IMR-90 (cell line): ENCODE results near the gene ZFYVE26. TPM values are rescaled to one million over a fixed set of nuclear protein-coding genes. Genes with fewer than 3 reads are reported as not detected.

Source experiments
- ATAC-seq: fragments of 200-7000 bp; cut with Tn5 transposase; 2 replicates; pipeline ENCODE4 v1.9.1; 2020; ENCODE audit warnings: low read depth, mild to moderate bottlenecking, moderate library complexity
- BruUV-seq: library from RNA; stranded (reverse); fragments of 400-500 nt; replicated peaks from 2 replicates; lab custom pipeline; 2021; lab: Mats Ljungman, UMichigan
- CTCF ChIA-PET: fragments of 300-600 bp; formaldehyde crosslinking; extraction: SDS; loops from one replicate; lab custom pipeline; 2021; ENCODE audit warnings: antibody characterized with exemption; lab: Yijun Ruan, JAX
- POLR2A ChIA-PET: fragments of 300-600 bp; sonication (Branson Sonifier 250); formaldehyde crosslinking; loops from one replicate; lab custom pipeline; 2022; ENCODE audit warnings: antibody characterized with exemption; ENCODE audit not compliant: unreplicated experiment; lab: Charles Lee
- DNase-seq: peaks from one replicate; pipeline ENCODE4 v3.0.0; 2013
- H2AFZ ChIP-seq: replicated peaks from 2 replicates; pipeline ENCODE3; 2013; ENCODE audit warnings: low read length, mild to moderate bottlenecking; ENCODE audit not compliant: poor library complexity
- H2AK5ac ChIP-seq: 2 replicates; pipeline ENCODE4 v1.6.1; 2013; ENCODE audit warnings: low read depth, low read length, inconsistent platforms
- H2AK9ac ChIP-seq: replicated peaks from 2 replicates; pipeline ENCODE3; 2013; ENCODE audit warnings: mild to moderate bottlenecking, low read depth, low read length, moderate library complexity; ENCODE audit not compliant: poor library complexity
- H2BK120ac ChIP-seq: 2 replicates; pipeline ENCODE4 v1.6.1; 2013; ENCODE audit warnings: low read depth, low read length, inconsistent platforms
- H2BK15ac ChIP-seq: 3 replicates; pipeline ENCODE4 v1.6.1; 2013; ENCODE audit warnings: low read depth, low read length, inconsistent platforms
- H2BK20ac ChIP-seq: 2 replicates; pipeline ENCODE4 v1.6.1; 2013; ENCODE audit warnings: low read depth, mild to moderate bottlenecking, inconsistent platforms, low read length, moderate library complexity
- H2BK5ac ChIP-seq: 2 replicates; pipeline ENCODE4 v1.6.1; 2013; ENCODE audit warnings: mild to moderate bottlenecking, low read depth, low read length, inconsistent platforms; ENCODE audit not compliant: poor library complexity, severe bottlenecking
- H3K14ac ChIP-seq: replicated peaks from 2 replicates; pipeline ENCODE4 v1.6.1; 2013; ENCODE audit warnings: low read depth, low read length, inconsistent platforms
- H3K18ac ChIP-seq: 2 replicates; pipeline ENCODE4 v1.6.1; 2013; ENCODE audit warnings: low read depth, low read length, control low read depth
- H3K23ac ChIP-seq: 2 replicates; pipeline ENCODE4 v1.6.1; 2013; ENCODE audit warnings: low read depth, low read length, inconsistent platforms
- H3K27ac ChIP-seq: 2 replicates; pipeline ENCODE4 v1.5.1; 2013; ENCODE audit warnings: mild to moderate bottlenecking, control low read depth, low read length; ENCODE audit not compliant: insufficient read depth
- H3K27me3 ChIP-seq: 2 replicates; pipeline ENCODE4 v1.6.1; 2013; ENCODE audit warnings: low read length; ENCODE audit not compliant: control insufficient read depth, insufficient read depth
- H3K36me3 ChIP-seq: 2 replicates; pipeline ENCODE4 v1.6.1; 2013; ENCODE audit warnings: low read length, mixed read lengths; ENCODE audit not compliant: control insufficient read depth, insufficient read depth
- H3K4ac ChIP-seq: 2 replicates; pipeline ENCODE4 v1.6.1; 2013; ENCODE audit warnings: low read depth, low read length, inconsistent platforms
- H3K4me1 ChIP-seq: 2 replicates; pipeline ENCODE4 v1.6.1; 2013; ENCODE audit warnings: low read length, mixed read lengths; ENCODE audit not compliant: control insufficient read depth, insufficient read depth
- H3K4me2 ChIP-seq: 2 replicates; pipeline ENCODE4 v1.6.1; 2013; ENCODE audit warnings: low read depth, mild to moderate bottlenecking, control low read depth, low read length, moderate library complexity
- H3K4me3 ChIP-seq: 2 replicates; pipeline ENCODE4 v1.5.1; 2013; ENCODE audit warnings: low read depth, mild to moderate bottlenecking, control low read depth, low read length, moderate library complexity; ENCODE audit not compliant: insufficient read depth
- H3K56ac ChIP-seq: 2 replicates; pipeline ENCODE4 v1.6.1; 2013; ENCODE audit warnings: low read length, inconsistent platforms; ENCODE audit not compliant: insufficient read depth; ENCODE audit errors: extremely low read depth
- H3K79me1 ChIP-seq, 2 experiments: 2 replicates each; pipeline ENCODE4 v1.6.1; 2013; ENCODE audit warnings: low read length in 2 of 2, inconsistent platforms in 1 of 2, low read depth in 1 of 2
- H3K9ac ChIP-seq: 2 replicates; pipeline ENCODE4 v1.6.1; 2013; ENCODE audit warnings: low read depth, low read length, control low read depth
- H3K9me1 ChIP-seq: 2 replicates; pipeline ENCODE4 v1.6.1; 2013; ENCODE audit warnings: low read length, inconsistent platforms; ENCODE audit not compliant: insufficient read depth
- H3K9me3 ChIP-seq: 2 replicates; pipeline ENCODE4 v1.6.1; 2013; ENCODE audit warnings: low read length; ENCODE audit not compliant: control insufficient read depth, insufficient read depth
- H4K20me1 ChIP-seq: 2 replicates; pipeline ENCODE4 v1.6.1; 2013; ENCODE audit warnings: low read length, inconsistent platforms; ENCODE audit not compliant: insufficient read depth
- H4K5ac ChIP-seq: 2 replicates; pipeline ENCODE4 v1.6.1; 2013; ENCODE audit warnings: mild to moderate bottlenecking, low read depth, low read length, control low read depth
- H4K8ac ChIP-seq, 2 experiments: 2 replicates each; pipeline ENCODE4 v1.6.1; 2013; ENCODE audit warnings: low read depth in 2 of 2, low read length in 2 of 2, control low read depth in 1 of 2, inconsistent platforms in 1 of 2
- H4K91ac ChIP-seq: 2 replicates; pipeline ENCODE4 v1.6.1; 2013; ENCODE audit warnings: low read depth, low read length, inconsistent platforms; ENCODE audit not compliant: insufficient read depth
- BHLHE40 ChIP-seq: fragments of 150-350 bp; IDR thresholded peaks from 2 replicates; pipeline ENCODE4 v1.6.1; 2016; ENCODE audit warnings: mild to moderate bottlenecking, low read depth, low read length
- CEBPB ChIP-seq: IDR thresholded peaks from 2 replicates; pipeline ENCODE4 v1.6.1; 2012; ENCODE audit warnings: low read depth, low read length, improper control_type of control experiment
- CHD1 ChIP-seq: IDR thresholded peaks from 2 replicates; pipeline ENCODE4 v1.6.1; 2012; ENCODE audit warnings: low read depth, low read length, improper control_type of control experiment
- FOS ChIP-seq: fragments of 150-350 bp; IDR thresholded peaks from 2 replicates; pipeline ENCODE4 v1.6.1; 2016; ENCODE audit warnings: low read depth, low read length
- MAFK ChIP-seq: IDR thresholded peaks from 2 replicates; pipeline ENCODE4 v1.6.1; 2012; ENCODE audit warnings: low read depth, low read length, improper control_type of control experiment
- MAZ ChIP-seq: IDR thresholded peaks from 2 replicates; pipeline ENCODE4 v1.6.1; 2012; ENCODE audit warnings: low read depth, mild to moderate bottlenecking, low read length, improper control_type of control experiment, moderate library complexity, borderline replicate concordance
- MXI1 ChIP-seq: IDR thresholded peaks from 2 replicates; pipeline ENCODE4 v1.6.1; 2012; ENCODE audit warnings: low read depth, mild to moderate bottlenecking, low read length, moderate library complexity, borderline replicate concordance
- NFE2L2 ChIP-seq: fragments of 150-350 bp; IDR thresholded peaks from 2 replicates; pipeline ENCODE4 v1.6.1; 2016; ENCODE audit warnings: low read depth, mild to moderate bottlenecking, low read length
- POLR2A ChIP-seq: IDR thresholded peaks from 2 replicates; pipeline ENCODE4 v1.6.1; 2012; ENCODE audit warnings: mild to moderate bottlenecking, low read depth, low read length
- RAD21 ChIP-seq: IDR thresholded peaks from 2 replicates; pipeline ENCODE4 v1.6.1; 2012; ENCODE audit warnings: low read length, improper control_type of control experiment
- RCOR1 ChIP-seq: IDR thresholded peaks from 2 replicates; pipeline ENCODE4 v1.6.1; 2012; ENCODE audit warnings: mild to moderate bottlenecking, low read length, improper control_type of control experiment; ENCODE audit not compliant: insufficient replicate concordance
- RFX5 ChIP-seq: IDR thresholded peaks from 2 replicates; pipeline ENCODE4 v1.8.0; 2012; ENCODE audit warnings: low read depth, mild to moderate bottlenecking, low read length, moderate library complexity
- SMC3 ChIP-seq: fragments of 150-350 bp; IDR thresholded peaks from 2 replicates; pipeline ENCODE4 v1.6.1; 2016; ENCODE audit warnings: low read depth, mild to moderate bottlenecking, antibody characterized with exemption, low read length, moderate library complexity
- WGBS, 2 experiments: methylation state at CpG; one replicate each; pipeline versions ENCODE4 v1.1.5 to v1.1.7; 2013; ENCODE audit warnings: missing lambda C conversion rate in 2 of 2; ENCODE audit not compliant: insufficient read length in 1 of 2; ENCODE audit errors: extremely low coverage in 2 of 2; 5-methylcytosine and 5-hydroxymethylcytosine counted together
- dilution Hi-C: fragments of 300-500 bp; cut with HindIII; formaldehyde crosslinking; loops from one replicate; pipeline ENCODE4 v1.14.3; 2018; ENCODE audit warnings: low sequenced_read_pairs; ENCODE audit not compliant: unreplicated experiment
- in situ Hi-C: fragments of 300-500 bp; cut with MboI; formaldehyde crosslinking; loops from 3 replicates; pipeline ENCODE4 v1.14.3; 2019; ENCODE audit warnings: low sequenced_read_pairs, inconsistent platforms, mixed read lengths
- intact Hi-C: fragments of 100-400 bp; cut with micrococcal nuclease; formaldehyde crosslinking; loops from 2 replicates; pipeline ENCODE4 v1.10.0; 2022
- polyA plus RNA-seq, 3 experiments: library from polyadenylated mRNA; depleted of rRNA; stranded (reverse); fragments of >200 nt; gene quantifications; 2 replicates each; pipeline ENCODE4 v1.2.3, GENCODE V29; 2012; ENCODE audit warnings: low replicate concordance in 1 of 3
- total RNA-seq: library from RNA; depleted of rRNA; stranded (reverse); fragments of >200 nt; gene quantifications from 2 replicates; pipeline ENCODE4 v1.2.3, GENCODE V29; 2012
- TF ChIP-seq, protein P1 (sequence below): fragments of 150-350 bp; IDR thresholded peaks from 2 replicates; pipeline ENCODE4 v1.6.1; 2017; ENCODE audit warnings: mild to moderate bottlenecking, antibody characterized with exemption, low read length, low read depth
- TF ChIP-seq, protein P2 (sequence below): fragments of 150-350 bp; IDR thresholded peaks from 2 replicates; pipeline ENCODE4 v1.6.1; 2016; ENCODE audit warnings: low read depth, mild to moderate bottlenecking, low read length, moderate library complexity, borderline replicate concordance
- TF ChIP-seq, protein P3 (sequence below): conservative IDR thresholded peaks from 2 replicates; pipeline ENCODE4 v1.5.1; 2012; ENCODE audit warnings: mild to moderate bottlenecking, low read depth, low read length, improper control_type of control experiment

ZFYVE26 gene
- total and polyA plus RNA-seq, 2 of the 4 experiments (the other 2 are of a cell fraction), result 6.0 to 11.1 TPM

DNA sequence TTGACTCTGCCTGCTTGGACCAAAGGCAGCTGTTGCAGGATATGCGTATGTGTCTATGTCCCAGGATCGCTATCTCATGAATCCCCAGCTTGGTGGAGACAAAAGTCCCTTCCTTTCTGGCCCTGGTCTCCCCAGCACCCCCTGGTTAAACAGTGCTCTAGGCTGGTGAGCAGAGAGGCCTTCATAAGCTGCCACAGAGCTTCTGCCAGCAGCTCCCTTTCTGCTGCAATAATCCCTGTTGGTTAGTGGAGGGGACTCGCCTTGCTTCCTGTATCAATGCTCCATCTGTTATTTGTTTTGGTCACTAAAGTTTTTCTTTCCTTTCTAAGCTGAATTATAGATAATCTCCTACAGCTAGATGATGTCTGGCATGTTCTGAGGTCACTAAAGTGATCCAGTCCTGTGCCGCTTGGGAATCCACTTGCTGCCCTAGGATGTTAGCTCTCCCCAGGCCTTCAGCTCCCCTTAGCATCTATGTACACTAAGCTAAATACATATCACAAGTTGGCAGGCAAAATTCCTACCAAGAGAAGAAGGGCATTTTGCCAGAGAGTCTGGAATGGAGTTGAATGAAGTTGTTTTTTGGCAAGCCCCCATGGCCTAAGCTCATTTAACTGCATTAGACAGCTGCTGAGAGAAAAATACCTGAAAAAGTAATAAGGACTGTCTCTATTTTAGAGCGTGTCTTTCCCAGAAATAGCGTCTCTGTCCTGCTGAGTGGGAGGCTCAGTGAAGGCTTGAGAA, 66.9 kb downstream of the ZFYVE26 start:
- no peak overlapping the region for H3K23ac ChIP-seq
- H3K4me1 ChIP-seq, result no peaks in the 10 kb centered on the region
- no peak overlapping the region for H4K5ac ChIP-seq
- H3K27me3 ChIP-seq, result no peaks in the 10 kb centered on the region
- no peaks in the 10 kb centered on the region for H3K79me1 ChIP-seq
- H2AFZ ChIP-seq, result no peak overlapping the region
- no peak overlapping the region for H3K4me2 ChIP-seq
- H2BK20ac ChIP-seq, result no peak overlapping the region
- H3K9me1 ChIP-seq, result no peaks in the 10 kb centered on the region; the same call in 1 of the 2 replicates
- DNase-seq (peak; percentile 7), ATAC-seq (no peak)
- H3K9me3 ChIP-seq, result no peaks in the 10 kb centered on the region
- dilution Hi-C loops (no loop called here), in situ Hi-C loops (no loop called here), intact Hi-C loops (no loop called here)
- no peak overlapping the region for H3K18ac ChIP-seq
- no peak overlapping the region for H2BK15ac ChIP-seq
- H2BK120ac ChIP-seq, result no peak overlapping the region
- H2BK5ac ChIP-seq, result no peak overlapping the region
- no peak overlapping the region for H3K4me3 ChIP-seq
- H4K8ac ChIP-seq, result no peak overlapping the region
- H3K9ac ChIP-seq, result no peak overlapping the region
- no peak overlapping the region for H3K14ac ChIP-seq
- BruUV-seq, result no TSS peak
- POLR2A ChIA-PET, result no interaction called here
- H3K4ac ChIP-seq, result no peak overlapping the region
- WGBS, 2 experiments, result 100% methylated on average over 2 of the region's 6 CpGs; no CpG with 5 or more reads in 1 of the 2 experiments
- CTCF ChIA-PET, result no interaction called here
- H3K27ac ChIP-seq, result no peak overlapping the region
- no peak overlapping the region for H3K56ac ChIP-seq
- H3K36me3 ChIP-seq, result peaks cover 40% of the 10 kb centered on the region
- no peaks in the 10 kb centered on the region for H4K20me1 ChIP-seq
- no peak overlapping the region for H2AK5ac ChIP-seq
- TF ChIP-seq MAFK (no peak), RCOR1 (no peak), RAD21 (no peak), MXI1 (no peak), MAZ (no peak), NFE2L2 (no peak), FOS (no peak), SMC3 (no peak), CEBPB (no peak), CHD1 (no peak), POLR2A (no peak), RFX5 (no peak), BHLHE40 (no peak)
- TF ChIP-seq, protein P1, sequence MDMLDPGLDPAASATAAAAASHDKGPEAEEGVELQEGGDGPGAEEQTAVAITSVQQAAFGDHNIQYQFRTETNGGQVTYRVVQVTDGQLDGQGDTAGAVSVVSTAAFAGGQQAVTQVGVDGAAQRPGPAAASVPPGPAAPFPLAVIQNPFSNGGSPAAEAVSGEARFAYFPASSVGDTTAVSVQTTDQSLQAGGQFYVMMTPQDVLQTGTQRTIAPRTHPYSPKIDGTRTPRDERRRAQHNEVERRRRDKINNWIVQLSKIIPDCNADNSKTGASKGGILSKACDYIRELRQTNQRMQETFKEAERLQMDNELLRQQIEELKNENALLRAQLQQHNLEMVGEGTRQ, result no peak
- TF ChIP-seq, protein P2, sequence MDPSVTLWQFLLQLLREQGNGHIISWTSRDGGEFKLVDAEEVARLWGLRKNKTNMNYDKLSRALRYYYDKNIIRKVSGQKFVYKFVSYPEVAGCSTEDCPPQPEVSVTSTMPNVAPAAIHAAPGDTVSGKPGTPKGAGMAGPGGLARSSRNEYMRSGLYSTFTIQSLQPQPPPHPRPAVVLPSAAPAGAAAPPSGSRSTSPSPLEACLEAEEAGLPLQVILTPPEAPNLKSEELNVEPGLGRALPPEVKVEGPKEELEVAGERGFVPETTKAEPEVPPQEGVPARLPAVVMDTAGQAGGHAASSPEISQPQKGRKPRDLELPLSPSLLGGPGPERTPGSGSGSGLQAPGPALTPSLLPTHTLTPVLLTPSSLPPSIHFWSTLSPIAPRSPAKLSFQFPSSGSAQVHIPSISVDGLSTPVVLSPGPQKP, result no peak
- TF ChIP-seq, protein P3, sequence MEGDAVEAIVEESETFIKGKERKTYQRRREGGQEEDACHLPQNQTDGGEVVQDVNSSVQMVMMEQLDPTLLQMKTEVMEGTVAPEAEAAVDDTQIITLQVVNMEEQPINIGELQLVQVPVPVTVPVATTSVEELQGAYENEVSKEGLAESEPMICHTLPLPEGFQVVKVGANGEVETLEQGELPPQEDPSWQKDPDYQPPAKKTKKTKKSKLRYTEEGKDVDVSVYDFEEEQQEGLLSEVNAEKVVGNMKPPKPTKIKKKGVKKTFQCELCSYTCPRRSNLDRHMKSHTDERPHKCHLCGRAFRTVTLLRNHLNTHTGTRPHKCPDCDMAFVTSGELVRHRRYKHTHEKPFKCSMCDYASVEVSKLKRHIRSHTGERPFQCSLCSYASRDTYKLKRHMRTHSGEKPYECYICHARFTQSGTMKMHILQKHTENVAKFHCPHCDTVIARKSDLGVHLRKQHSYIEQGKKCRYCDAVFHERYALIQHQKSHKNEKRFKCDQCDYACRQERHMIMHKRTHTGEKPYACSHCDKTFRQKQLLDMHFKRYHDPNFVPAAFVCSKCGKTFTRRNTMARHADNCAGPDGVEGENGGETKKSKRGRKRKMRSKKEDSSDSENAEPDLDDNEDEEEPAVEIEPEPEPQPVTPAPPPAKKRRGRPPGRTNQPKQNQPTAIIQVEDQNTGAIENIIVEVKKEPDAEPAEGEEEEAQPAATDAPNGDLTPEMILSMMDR, result no peak
- no peak overlapping the region for H4K91ac ChIP-seq
- H2AK9ac ChIP-seq, result no peak overlapping the region
